HCT116 (cell line): ENCODE data around the gene NIPA2.

Experiments
- CTCF ChIP-seq, 3 experiments: fragments of 200-600 bp in 1 of 3; sonication (generic) in 1 of 3; IDR thresholded peaks in 2 of 3; conservative IDR thresholded peaks in 1 of 3; 2 replicates each; pipeline ENCODE4 v1.5.1; 2012 to 2017; ENCODE audit warnings: low read depth in 2 of 3, low read length in 2 of 3, antibody characterized with exemption in 1 of 3, borderline replicate concordance in 1 of 3, control low read depth in 1 of 3, mild to moderate bottlenecking in 1 of 3, mixed read lengths in 1 of 3, mixed run types in 1 of 3, moderate library complexity in 1 of 3; ENCODE audit not compliant: insufficient read depth in 1 of 3
- EGR1 ChIP-seq: IDR thresholded peaks from 2 replicates; pipeline ENCODE4 v1.6.1; 2012; ENCODE audit warnings: low read depth
- EZH2 ChIP-seq: fragments of 200-600 bp; sonication (generic); IDR thresholded peaks from 2 replicates; pipeline ENCODE4 v1.6.1; 2017; ENCODE audit warnings: antibody characterized with exemption, mixed run types
- EZH2phosphoT487 ChIP-seq: fragments of 200-600 bp; IDR thresholded peaks from 2 replicates; pipeline ENCODE4 v1.6.1; 2018; ENCODE audit warnings: antibody characterized with exemption, borderline replicate concordance
- MAX ChIP-seq: IDR thresholded peaks from 2 replicates; pipeline ENCODE4 v1.6.1; 2012
- POLR2A ChIP-seq: IDR thresholded peaks from 2 replicates; pipeline ENCODE4 v1.7.0; 2011; ENCODE audit warnings: borderline replicate concordance; ENCODE audit not compliant: insufficient read depth, insufficient read length; ENCODE audit errors: extremely low read depth
- POLR2AphosphoS5 ChIP-seq: IDR thresholded peaks from 2 replicates; pipeline ENCODE4 v1.6.1; 2011; ENCODE audit warnings: mild to moderate bottlenecking, low read depth, low read length, moderate library complexity
- RAD21 ChIP-seq: IDR thresholded peaks from 2 replicates; pipeline ENCODE4 v1.6.1; 2012; ENCODE audit warnings: low read depth, mild to moderate bottlenecking
- REST ChIP-seq: IDR thresholded peaks from 2 replicates; pipeline ENCODE4 v1.6.1; 2012; ENCODE audit warnings: low read depth
- SIN3A ChIP-seq: IDR thresholded peaks from 2 replicates; pipeline ENCODE4 v1.6.1; 2012; ENCODE audit warnings: low read depth
- SP1 ChIP-seq: IDR thresholded peaks from 2 replicates; pipeline ENCODE4 v1.6.1; 2012; ENCODE audit warnings: low read depth
- YY1 ChIP-seq: IDR thresholded peaks from 2 replicates; pipeline ENCODE4 v1.6.1; 2011; ENCODE audit warnings: low read length, low read depth, moderate library complexity, mild to moderate bottlenecking; ENCODE audit not compliant: insufficient replicate concordance; ENCODE audit errors: extremely low read depth

- TF ChIP-seq YY1 (no peak), SIN3A (no peak), RAD21 (no peak), EGR1 (no peak), CTCF (IDR thresholded peaks at IDR 0.05 in 2 of 3, conservative IDR thresholded peaks at IDR 0.05 in 1 of 3; ENCODE audit: borderline replicate concordance in 1 of 3, insufficient read depth in 1 of 3, low read depth in 2 of 3, low read length in 2 of 3) (no peak), SP1 (no peak), MAX (no peak), POLR2AphosphoS5 (no peak), POLR2A (no peak), REST (no peak), EZH2 (no peak), EZH2phosphoT487 (no peak)
These were observed 78.3 kb downstream of the NIPA2 start for GRCh38 chr15:22916606-22917350.
